T-helper 9 cell (primary cell): ENCODE measurements around the gene NBAS.
"Not testable (repeated sequence)": the region's sequence is repeated elsewhere in the genome, so short reads cannot be mapped to it uniquely, and the experiment has no call there.

Experiments used
- DNase-seq: peaks from one replicate; pipeline ENCODE4 v3.0.0-alpha.2; 2020

The NBAS gene

DNA sequence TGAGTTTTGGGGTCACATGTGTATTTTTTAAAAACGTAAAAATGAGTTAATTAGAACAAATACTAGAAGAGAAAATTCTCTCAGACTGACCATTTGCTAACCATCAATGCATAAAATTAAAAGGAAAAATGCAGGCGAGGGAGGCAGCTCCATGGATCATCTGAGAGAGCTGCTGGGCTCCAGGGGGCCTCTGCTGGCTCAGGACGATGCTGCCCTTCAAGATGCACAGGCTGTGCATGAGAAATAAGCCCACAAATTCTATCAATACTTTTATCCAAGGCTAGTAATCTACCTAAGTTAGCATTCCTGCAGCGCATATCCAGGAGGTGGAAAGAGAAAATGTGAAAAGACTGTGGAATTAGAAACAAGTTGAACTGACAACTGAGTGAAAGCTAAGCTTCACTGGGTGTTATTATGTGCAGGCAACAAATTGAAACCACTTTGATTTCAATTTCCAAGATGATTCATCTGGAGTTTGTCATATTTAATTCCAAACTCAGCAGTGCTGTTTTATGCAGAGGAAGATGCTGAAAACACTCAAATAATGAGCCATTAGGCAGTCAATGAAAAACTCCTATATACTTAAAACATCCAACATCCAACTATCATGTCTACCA, 261.1 kb downstream of the NBAS start:
- DNase-seq = no peak

DNA sequence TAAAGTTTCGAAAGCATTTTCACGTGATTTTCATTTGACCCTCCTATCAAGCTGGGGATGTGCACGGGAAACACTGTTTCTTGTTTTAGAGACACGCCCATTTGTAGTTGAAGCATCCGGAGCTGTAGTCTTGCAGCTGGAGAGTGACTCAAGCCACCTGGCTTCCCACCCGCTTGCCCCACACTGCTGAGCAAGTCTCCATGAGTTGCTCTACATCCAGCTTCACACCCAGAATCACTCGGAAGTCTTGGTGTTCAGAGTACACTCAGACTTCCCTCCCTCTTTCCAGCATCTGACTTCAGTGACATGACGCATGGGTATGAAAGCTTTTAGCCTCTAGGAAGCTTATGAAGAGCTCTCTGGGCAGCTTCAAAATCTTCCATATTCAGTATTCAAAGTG, 262.4 kb downstream of the NBAS start:
- no peak for DNase-seq

DNA sequence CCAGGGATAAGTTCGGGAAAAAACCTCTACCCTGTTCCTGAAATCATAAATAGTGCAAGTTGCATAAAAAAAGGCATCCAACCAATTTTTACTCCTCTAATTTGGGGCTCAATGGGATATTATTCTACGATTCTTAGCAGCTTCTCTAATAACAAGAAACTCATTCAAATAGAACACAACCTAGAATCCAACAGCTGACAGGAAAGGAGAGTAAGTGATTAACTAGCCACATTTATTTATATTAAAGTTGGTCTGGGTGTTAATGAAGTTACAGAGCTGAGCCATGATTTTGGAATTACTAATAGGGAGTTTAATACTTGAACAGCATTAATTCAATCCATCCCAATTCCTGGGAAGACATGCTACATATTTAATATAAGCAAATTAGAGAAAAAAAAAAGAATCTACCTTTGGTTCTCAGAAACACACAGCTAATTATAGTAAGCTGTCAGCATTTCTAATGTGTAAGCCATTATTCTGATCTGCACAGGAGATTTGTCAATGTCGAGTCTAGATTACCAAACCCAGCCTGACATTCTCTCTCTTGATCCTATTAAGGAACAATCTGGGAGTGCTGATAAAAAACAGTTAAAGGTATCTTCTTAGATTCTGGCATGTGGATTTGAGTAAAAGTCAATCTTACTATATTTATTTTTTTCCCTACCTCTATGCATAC, 267.7 kb downstream of the NBAS start:
- DNase-seq = no peak

DNA sequence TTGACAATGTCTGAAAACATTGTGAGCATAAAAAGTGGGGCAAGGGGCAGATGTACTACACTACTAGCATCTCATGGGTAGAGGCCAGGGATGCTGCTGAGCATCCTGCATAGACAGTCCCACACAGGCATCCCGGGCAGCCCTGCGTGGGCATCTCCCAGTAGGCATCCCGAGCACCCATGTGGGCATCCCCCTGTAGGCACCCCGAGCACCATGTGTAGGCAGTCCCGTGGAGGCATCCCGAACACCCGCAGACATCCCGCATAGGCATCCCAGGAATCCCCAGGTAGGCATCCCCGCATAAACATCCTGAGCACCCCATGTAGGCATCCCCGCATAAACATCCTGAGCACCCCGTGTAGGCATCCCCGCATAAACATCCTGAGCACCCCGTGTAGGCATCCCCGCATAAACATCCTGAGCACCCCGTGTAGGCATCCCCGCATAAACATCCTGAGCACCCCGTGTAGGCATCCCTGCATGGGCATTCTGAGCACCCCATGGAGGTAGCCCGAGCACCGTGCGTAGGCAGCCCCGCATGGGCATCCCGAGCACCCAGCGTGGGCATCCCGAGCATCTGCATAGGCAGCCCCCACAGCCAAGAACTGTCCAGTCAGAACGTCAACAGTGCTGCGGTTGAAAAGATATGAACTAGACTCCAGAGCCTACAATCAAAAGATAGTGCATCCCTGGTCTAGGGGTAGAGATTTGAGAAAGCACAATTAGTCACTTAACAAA, 273.5 kb downstream of the NBAS start:
- DNase-seq = no peak

DNA sequence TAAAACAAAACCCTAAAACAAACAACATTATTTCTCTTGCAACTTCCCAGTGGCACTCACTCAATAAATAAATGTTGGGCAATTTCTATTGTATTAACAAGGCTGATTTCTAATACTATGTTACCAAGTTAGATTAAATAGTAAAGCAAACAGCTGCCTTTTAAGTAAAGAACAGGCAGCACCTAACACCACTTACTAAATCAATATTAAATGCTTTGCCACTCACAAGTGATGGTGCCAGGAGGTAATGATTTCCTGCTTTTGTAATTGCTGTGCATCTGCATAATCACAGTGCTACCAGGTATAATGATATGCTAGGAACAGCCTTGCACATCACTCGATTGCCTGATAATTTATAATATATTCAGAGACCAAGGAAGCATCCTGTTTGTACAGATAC, 276.5 kb downstream of the NBAS start:
- DNase-seq = no peak

DNA sequence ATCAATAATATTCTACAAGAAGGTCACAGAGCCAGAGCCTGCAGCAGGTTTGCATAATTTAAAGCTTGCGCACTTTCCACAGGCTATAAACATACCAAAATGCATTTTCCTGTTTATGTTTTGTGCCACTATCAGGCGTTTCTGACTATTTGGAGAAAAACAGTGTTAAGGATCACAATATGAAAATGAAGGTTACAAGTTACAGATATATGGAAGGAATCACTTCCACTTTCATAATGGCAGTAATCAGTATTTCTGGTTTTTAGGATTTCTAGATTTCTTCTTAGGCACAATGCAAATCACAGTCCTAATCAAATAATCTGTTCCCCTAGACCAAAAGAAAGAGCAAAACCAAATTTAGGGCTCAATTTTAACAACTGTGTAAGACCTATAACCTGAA, 279.5 kb downstream of the NBAS start:
- no peak for DNase-seq

DNA sequence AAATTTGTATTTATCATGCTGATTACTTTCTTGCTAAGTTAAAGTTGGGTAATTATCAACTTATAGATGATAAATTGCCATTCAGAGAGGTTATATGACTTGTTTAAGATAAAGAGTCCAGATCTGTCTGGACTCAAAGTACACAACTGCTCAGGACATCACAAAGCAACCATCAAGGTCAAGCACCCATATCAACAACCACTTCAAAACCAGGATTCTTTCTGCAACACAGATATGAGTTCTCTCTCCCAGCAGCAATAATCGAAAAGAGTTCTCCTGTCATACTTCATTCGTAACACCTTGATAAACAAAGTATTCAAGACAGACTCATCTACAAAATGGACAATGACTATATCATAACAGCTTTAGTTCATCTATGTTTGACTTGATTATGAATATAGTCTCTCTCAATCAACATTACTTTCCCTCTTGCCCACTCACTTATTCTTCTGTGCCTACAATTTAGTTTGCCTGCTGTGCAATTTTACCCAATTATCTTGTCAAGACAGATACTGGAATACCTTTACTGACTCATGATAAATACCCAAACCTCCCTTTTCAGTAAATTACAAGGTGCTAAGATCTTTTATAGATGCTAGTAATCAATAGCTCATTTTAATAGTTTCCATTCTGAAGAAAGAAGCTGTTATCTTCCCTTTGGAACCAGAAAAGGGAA, 281.8 kb downstream of the NBAS start:
- DNase-seq = no peak

DNA sequence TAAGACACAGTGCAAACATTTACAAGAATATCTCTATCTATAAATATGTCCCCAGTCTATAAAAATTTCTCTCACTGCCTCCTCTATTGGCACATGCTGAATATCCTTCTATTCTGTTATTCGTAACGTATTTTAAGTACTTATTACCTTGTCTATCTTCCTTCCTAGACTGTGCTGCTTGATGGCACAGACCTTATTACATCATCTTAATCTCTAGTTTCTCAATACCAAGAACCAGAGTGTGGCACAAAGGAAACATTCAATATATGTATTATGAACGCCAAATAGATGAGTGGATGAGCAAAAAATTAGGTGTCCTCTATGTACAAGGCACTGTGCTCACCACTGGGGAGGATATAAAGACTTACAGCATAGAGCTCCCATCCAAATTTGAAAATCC, 282.8 kb downstream of the NBAS start:
- no peak for DNase-seq

DNA sequence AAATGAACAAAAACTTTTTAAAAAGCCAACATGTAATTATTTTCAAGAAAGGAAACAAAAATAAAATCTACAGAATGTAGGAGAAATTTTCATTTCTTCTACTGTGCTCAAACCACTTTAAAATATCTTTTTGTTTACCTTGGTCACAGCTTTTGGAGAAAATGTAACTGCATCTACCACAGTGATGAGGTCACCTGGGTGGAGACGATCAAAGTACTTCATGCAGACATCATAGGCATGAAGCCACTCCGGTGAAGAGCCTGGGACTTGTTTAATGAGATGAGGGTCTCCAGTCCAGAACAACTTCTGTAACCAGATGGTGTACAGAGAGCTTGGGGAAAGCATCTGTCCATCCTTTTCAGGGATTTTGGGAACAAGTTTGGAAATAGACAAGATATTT, 285.8 kb downstream of the NBAS start:
- no peak for DNase-seq

DNA sequence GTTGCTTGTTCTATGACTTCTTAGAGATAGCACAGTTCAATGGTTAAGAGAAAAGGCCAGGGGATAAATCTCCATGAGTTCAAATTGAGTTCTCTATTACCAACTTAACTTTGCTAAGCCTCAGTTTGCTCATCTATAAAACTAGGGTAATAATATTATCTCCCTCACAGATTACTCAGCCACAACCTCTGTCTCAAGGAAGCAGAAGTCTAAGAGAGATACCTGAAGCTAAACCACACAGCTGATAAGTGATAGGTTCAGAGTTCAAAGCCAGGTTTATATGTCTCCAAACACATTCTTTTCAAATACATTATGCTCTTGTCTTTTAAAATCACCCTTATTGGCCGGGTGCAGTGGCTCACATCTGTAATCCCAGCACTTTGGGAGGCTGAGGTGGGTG, 287.7 kb downstream of the NBAS start:
- DNase-seq = no peak

DNA sequence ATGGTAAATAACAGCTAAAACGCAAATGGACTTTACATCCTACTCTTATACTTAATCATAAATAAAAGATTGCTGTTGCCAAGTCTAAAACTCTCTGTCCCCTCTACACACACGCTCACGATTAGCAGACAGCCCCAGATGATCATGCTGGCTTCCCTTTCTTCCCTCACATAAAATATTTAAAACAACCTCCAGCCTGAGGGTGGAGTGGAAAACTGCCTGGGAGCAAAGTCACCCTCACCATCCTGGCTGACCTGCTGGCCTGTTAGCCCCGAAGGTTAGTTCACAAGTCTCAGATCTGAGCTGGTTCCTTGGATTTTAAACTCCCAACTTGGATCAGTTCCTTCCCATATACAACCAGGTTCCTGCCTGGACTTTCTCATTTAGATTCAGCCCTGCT, 288.2 kb downstream of the NBAS start:
- no peak for DNase-seq

DNA sequence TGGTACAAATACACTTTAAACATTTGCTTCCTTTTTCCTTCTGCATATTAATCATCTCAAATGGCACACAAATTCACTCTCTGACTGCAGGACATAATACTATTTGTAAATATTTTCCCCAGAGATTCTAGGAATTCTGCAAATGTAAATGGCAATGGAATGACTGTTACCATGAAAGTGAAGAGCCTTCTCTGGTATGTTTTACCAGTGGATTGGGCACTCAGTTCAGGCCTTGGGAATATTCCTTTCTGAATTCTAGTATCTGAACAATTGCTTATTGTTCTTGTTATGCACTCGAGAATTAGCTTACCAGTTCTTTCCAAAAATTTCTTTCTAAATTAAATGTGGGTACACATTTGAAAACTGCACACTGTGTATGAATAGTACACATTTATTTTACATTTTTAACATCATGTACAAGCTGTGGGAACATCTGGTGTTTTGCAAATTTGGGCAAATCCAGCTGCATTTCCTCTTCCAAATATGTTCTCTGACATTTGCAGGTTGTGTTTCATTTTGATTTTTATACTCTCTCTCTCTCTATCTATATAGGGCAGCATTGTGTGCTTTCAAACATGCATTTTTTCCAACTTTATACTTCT, 289.1 kb downstream of the NBAS start:
- no peak for DNase-seq

DNA sequence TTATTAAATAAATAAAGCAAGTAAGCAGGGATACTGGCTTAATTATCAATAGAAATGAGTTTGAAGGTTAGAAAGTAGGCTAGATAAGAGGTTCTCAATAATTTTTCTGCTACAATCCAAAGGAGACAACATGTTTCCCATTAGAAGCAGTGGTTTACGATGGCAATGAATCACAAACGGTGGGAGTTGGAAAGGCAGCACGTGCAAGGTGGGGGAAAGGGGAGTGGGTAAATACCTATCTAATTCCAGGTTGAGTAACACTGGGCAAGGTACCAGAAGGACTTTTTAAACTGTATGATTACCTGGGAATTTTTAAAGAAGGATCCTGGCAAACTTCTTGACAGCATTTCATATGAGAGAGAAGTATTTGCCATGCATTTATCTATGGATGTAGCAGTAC, 289.9 kb downstream of the NBAS start:
- DNase-seq = no peak

DNA sequence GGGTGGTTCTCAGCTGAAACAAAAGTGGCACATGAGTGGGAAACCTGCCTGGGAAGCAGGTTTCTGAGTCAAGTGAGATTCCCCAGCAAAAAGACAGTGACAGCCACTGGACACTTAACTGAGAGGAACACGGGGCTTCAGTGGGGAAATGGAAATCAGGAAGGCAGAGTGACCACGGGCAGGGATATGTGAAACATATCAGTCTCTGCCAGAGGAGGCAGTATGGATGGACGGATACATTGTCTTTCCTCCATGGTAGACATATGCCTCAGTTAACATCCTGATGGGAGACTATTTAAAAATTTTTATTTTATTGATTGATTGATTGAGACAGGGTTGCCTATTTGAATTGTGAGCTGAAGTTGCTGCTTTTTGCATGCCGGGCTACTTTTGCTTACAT, 292.1 kb downstream of the NBAS start:
- no peak for DNase-seq

DNA sequence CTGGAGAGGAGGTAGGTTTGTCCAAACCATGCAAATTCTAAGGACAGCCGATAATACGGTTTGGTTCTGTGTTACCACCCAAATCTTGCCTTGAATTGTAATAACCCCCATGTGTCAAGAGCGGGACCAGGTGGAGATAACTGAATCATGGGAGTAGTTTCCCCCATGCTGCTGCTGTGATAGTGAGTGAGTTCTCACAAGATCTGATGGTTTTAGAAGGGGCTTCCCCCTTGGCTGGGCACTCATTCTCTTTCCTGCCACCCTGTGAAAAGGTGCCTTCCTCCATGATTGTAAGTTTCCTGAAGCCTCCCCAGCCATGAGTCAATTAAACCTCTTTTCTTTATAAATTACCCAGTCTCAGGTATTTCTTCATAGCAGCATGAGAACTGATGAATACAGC, 295.2 kb downstream of the NBAS start:
- DNase-seq = no peak

DNA sequence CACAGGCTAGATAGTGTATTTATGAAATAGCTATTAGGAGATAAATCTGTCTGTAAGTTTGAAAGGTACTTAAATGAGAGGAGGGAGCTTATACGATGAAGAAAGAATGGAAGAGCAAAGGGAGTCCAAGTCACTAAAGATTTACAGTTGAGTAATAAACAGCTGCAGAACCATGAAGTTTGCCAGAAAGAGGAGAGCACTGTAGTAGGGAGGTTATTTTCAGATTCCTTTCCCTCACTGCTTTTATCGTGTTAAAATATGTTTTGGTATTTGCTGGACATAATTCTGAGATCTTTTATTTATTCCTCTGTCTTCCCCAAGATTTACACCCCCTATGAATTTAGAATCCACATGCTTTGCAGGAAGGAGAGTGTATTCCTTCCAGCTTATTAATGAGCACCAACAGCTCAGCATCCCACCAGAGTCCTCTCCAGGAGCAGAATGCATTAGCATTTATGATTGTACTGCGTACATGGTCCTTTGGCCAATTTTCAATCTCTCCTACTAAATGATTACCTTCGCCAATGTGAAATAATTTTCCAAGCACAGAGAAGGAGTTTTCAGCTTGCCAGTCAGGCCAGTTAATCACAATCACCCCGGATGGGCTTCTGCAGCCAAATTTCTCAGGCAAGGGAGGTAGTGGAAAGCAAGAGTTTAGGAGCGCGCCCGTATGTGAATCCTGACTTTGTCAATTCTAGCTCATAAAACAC, 297.0 kb downstream of the NBAS start:
- no peak for DNase-seq

DNA sequence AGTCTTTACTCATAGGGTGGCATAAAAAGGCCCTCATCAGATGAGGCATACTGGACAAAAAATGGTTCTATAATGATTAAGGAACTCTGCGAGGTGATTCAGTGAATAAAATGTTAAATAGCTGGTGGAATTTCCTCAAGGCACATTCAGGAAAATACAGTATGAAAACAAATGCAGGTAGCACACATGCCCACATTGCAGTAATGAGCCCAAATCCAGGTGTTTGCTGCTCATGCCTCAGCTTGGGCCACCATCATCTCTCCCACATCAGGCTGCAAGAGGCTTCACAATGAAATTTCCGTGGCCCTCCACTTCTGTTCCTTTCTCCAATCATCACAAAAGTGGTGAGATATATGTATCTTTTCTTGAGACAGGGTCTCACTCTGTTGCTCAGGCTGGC, 298.3 kb downstream of the NBAS start:
- DNase-seq = no peak

DNA sequence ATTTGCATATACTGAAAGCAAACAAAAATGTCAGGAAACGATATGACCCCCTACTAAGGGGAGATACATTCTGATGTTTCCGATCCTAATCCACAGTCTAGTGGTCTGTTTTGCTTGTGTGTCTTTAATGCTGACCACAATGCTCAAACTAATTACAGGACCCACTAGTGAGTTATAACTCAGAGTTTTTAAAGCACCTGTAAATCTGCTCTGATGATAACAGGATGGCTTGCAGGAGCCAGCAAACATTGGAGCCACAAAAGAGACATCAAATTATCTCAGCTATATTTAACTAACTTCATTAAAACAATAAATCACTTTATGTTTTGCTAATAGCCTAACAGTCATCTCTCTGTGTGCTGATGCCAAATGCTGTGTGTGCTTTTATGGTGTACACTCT, 300.3 kb downstream of the NBAS start:
- no peak for DNase-seq

DNA sequence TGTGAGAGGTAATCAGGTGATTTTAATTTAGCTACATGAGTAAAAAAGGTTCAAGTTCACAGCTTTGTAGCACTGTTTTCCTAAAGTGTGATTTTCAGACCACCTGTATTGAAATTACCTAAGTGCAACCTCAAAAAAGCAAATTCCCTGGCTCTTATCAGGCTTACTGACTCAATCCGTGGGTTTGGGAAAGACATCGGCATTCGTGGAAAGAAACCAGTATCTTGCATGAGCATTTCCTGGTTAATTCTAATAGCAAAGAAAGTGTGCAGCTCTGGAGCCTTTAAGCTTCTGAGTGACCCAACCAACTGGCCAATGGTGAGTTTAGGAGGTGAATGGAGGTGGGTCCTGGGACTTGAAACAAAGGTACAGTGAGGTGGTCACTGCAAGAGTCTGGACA, 300.9 kb downstream of the NBAS start:
- DNase-seq = no peak

DNA sequence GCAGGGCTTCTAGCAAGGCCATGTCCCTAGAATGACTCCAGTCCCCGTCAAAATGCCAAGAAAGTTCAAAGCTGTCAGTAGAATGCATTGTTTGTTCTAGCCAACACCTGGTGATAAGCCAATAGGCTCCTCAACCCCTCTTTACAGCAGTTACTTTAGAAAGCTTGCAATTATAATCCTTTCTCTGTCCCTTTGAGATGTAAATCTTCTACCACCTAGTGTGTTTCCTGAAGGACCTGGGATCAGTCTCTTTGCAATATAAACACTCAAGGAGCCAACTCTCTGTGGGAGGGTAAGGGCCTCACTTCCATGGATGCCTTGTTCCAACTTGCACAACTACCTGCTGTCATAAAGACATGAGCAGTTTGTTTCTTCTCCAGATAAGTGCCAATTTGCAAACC, 301.8 kb downstream of the NBAS start:
- DNase-seq = no peak

DNA sequence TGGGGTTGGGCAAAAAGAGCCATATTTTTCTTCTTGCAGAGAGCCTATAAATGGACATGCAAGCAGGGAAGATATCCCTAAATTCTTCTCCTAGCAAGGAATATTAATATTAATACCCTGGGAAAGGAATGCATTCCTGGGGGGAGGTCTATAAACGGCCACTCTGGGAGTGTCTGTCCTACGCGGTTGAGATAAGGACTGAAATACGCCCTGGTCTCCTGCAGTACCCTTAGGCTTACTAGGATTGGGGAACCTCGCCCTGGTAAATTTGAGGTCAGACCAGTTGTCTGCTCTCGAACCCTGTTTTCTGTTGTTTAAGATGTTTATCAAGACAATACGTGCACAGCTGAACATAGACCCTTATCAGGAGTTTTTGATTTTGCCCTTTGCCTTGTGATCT, 302.7 kb downstream of the NBAS start:
- DNase-seq = not testable (repeated sequence)

DNA sequence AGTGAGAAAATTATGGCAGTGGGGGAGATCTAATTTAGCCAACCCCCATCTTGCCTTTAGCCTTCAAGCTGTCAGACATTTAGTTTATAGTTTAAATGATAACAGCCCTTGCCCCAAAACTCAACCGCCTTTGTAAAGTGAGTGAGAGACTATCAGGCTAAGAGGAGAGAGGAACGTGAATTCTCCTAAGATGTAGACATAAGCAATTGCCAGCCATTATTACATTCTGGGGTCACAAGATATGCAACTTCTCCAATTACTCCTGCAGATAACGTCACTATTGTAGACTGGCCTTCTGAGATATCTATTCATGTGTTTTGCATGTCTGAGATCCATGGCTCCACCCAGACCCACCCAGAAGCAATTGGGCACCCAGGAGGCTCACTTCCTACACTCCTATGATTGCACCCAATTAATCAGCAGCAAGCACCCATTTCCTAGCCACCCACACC, 307.3 kb downstream of the NBAS start:
- DNase-seq = no peak

DNA sequence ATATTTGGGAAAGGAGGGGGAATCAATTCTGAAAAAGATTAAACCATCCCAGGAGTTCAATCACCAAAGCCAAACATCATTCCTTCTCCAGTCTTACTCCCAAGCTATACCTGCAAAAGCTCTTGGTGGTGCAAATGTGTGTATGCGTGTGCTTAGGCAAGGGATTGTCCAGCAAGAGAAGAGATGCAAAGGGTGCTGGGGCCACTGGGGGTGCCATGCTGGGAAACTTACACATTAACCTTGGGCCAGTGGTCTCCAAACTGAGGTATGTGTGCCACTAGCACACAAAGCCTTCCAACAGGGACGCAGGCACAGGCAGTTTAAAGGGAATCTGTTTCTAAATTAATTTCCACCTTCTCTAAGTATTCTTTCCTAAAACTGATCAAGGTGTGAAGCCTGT, 307.9 kb downstream of the NBAS start:
- no peak for DNase-seq
